Fibroblast of lung (primary cell): ENCODE measurements around the gene COX6B1. TPM values are rescaled to one million over a fixed set of nuclear protein-coding genes. Genes with fewer than 3 reads are reported as not detected.

Experiments used
- DNase-seq, 2 donors: peaks; one replicate each; pipeline versions ENCODE4 v3.0.0 to v3.0.0-alpha.2; 2010; ENCODE audit warnings: low read depth in 2 of 2
- H2AFZ ChIP-seq: 2 replicates; pipeline ENCODE4 v1.5.1; 2012; ENCODE audit warnings: low read length, control low read depth, inconsistent platforms
- H3K27ac ChIP-seq: 2 replicates; pipeline ENCODE4 v1.5.1; 2011; ENCODE audit warnings: low read length, control low read depth; ENCODE audit not compliant: insufficient read depth
- H3K27me3 ChIP-seq: 2 replicates; pipeline ENCODE4 v1.5.1; 2011; ENCODE audit warnings: mild to moderate bottlenecking, low read length; ENCODE audit not compliant: control insufficient read depth, insufficient read depth
- H3K36me3 ChIP-seq: 2 replicates; pipeline ENCODE4 v1.5.1; 2011; ENCODE audit warnings: low read length; ENCODE audit not compliant: control insufficient read depth, insufficient read depth
- H3K4me1 ChIP-seq: 2 replicates; pipeline ENCODE4 v1.5.1; 2011; ENCODE audit warnings: low read length; ENCODE audit not compliant: control insufficient read depth, insufficient read depth; ENCODE audit errors: extremely low read depth
- H3K4me2 ChIP-seq: 2 replicates; pipeline ENCODE4 v1.5.1; 2011; ENCODE audit warnings: low read length, control low read depth; ENCODE audit not compliant: insufficient read depth; ENCODE audit errors: extremely low read depth
- H3K4me3 ChIP-seq, 4 experiments: fragments of 200-600 bp in 1 of 4; sonication (generic) in 1 of 4; replicated peaks in 1 of 4; 2 replicates each; pipeline ENCODE4 v1.5.1; 2011 to 2016; ENCODE audit warnings: low read length in 4 of 4, low read depth in 3 of 4, mild to moderate bottlenecking in 3 of 4, control low read depth in 2 of 4, inconsistent platforms in 1 of 4, mixed read lengths in 1 of 4; ENCODE audit not compliant: insufficient read depth in 1 of 4; ENCODE audit errors: control extremely low read depth in 1 of 4
- H3K79me2 ChIP-seq: 2 replicates; pipeline ENCODE4 v1.5.1; 2012; ENCODE audit warnings: mild to moderate bottlenecking, low read length, inconsistent platforms; ENCODE audit not compliant: control insufficient read depth, insufficient read depth
- H3K9ac ChIP-seq: 2 replicates; pipeline ENCODE4 v1.5.1; 2011; ENCODE audit warnings: mild to moderate bottlenecking, low read length, control low read depth; ENCODE audit not compliant: insufficient read depth
- H3K9me3 ChIP-seq: 2 replicates; pipeline ENCODE4 v1.5.1; 2012; ENCODE audit warnings: low read depth, low read length; ENCODE audit not compliant: control insufficient read depth, insufficient read depth
- H4K20me1 ChIP-seq: 2 replicates; pipeline ENCODE4 v1.5.1; 2011; ENCODE audit warnings: low read length; ENCODE audit not compliant: control insufficient read depth, insufficient read depth; ENCODE audit errors: extremely low read depth
- EZH2 ChIP-seq: IDR thresholded peaks from 2 replicates; pipeline ENCODE4 v1.5.1; 2012; ENCODE audit warnings: low read length, control low read depth, mild to moderate bottlenecking; ENCODE audit errors: missing control alignments
- polyA plus RNA-seq, 2 donors: library from polyadenylated mRNA; depleted of rRNA in 1 of 2; stranded (reverse) in 1 of 2; unstranded in 1 of 2; fragments of >200 nt; gene quantifications; 2 replicates each; pipeline ENCODE4 v1.2.1, GENCODE V29; 2011 to 2012; ENCODE audit warnings: missing spikeins in 1 of 2
- total RNA-seq: library from RNA; depleted of rRNA; stranded (reverse); fragments of >200 nt; gene quantifications from 2 replicates; pipeline ENCODE4 v1.2.1, GENCODE V29; 2014
- TF ChIP-seq, protein P1 (sequence below), 2 donors: IDR thresholded peaks in 1 of 2; conservative IDR thresholded peaks in 1 of 2; 1 replicate in 1 of 2; 2 replicates in 1 of 2; pipeline ENCODE4 v1.5.1; 2011 to 2012; ENCODE audit warnings: low read length in 2 of 2, control low read depth in 1 of 2, inconsistent platforms in 1 of 2, low read depth in 1 of 2, mild to moderate bottlenecking in 1 of 2

COX6B1 gene
- total and polyA plus RNA-seq, 2 donors (not counting 1 experiment from before 2014, with no cell fraction given), result 279 to 382 TPM

DNA sequence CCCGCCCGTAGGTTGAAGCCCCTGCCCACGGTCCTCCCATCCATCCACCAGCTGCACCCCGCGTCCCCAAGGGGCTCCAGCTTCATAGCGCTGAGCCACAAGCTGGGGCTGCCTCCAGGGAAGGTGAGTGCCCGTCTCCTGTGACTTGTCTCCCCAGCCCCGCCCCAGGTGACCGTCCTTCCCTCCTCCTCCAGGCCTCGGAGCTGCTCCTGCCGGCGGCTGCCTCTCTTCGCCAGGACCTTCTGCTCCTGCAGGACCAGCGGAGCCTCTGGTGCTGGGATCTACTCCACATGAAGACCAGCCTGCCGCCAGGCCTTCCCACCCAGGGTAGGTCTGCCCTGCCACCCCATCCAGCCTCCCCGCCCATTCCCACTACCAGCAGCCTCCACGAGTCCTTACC, 28.1 kb upstream of the COX6B1 start:
- no peak for DNase-seq

DNA sequence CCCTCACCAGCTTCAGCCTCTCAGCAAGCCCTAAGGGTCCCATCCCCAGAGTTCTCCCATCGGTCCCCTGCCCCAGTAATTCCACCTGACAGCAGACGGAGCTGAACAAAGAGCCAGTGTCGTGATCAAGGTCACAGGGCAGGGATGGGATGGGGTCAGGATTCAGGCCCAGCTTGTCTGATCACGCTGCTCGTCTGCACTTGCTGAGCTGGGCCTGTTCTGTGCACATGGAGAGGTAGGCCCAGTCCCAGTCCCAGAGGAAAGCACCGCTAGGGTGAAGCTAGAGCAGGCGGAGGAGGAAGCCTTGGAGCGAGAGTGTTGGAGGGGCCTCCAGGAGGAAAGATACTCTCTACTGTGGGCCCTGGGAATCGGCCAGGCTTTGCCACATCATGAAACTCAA, 26.4 kb upstream of the COX6B1 start:
- no peaks in the 10 kb centered on the region for H3K27me3 ChIP-seq

More for the DNA sequence above, 28.1 kb upstream of the COX6B1 start:
- Histone ChIP-seq H3K79me2 (no peaks in the 10 kb centered on the region), H3K36me3 (peaks cover 4% of the 10 kb centered on the region), H3K4me3 (no peak overlapping the region), H3K27ac (no peak overlapping the region), H4K20me1 (no peaks in the 10 kb centered on the region), H3K9ac (no peak overlapping the region), H3K4me1 (no peaks in the 10 kb centered on the region), H3K27me3 (no peaks in the 10 kb centered on the region), H2AFZ (no peak overlapping the region), H3K9me3 (no peaks in the 10 kb centered on the region), H3K4me2 (no peak overlapping the region)
- no peak for TF ChIP-seq EZH2
- TF ChIP-seq, protein P1, sequence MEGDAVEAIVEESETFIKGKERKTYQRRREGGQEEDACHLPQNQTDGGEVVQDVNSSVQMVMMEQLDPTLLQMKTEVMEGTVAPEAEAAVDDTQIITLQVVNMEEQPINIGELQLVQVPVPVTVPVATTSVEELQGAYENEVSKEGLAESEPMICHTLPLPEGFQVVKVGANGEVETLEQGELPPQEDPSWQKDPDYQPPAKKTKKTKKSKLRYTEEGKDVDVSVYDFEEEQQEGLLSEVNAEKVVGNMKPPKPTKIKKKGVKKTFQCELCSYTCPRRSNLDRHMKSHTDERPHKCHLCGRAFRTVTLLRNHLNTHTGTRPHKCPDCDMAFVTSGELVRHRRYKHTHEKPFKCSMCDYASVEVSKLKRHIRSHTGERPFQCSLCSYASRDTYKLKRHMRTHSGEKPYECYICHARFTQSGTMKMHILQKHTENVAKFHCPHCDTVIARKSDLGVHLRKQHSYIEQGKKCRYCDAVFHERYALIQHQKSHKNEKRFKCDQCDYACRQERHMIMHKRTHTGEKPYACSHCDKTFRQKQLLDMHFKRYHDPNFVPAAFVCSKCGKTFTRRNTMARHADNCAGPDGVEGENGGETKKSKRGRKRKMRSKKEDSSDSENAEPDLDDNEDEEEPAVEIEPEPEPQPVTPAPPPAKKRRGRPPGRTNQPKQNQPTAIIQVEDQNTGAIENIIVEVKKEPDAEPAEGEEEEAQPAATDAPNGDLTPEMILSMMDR (conservative IDR thresholded peaks at IDR 0.05 in 1 of 2, IDR thresholded peaks at IDR 0.05 in 1 of 2; ENCODE audit: low read depth in 1 of 2, low read length in 2 of 2), result no peak

DNA sequence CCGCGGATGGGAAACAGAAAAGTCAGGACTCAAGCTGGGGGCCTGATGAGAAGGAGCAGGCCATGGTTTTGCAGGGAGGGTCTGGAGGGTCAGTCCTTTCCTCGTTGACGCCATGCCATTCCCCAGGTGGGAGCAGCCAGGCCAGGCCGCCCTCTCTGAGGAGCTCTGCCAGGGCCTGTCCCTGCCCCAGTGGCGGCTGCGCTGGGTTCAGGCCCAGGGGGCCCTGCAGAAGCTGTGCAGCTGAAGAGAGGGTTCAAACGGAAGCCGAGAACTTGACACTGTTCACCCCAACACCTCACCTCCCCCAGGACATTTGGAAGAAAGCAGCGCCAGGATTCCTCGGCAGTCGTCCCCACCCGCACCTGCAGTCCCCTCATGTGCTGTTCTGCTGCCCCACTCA, 25.4 kb upstream of the COX6B1 start:
- Histone ChIP-seq H3K4me3 (no peak overlapping the region), H3K79me2 (no peaks in the 10 kb centered on the region), H3K4me1 (no peaks in the 10 kb centered on the region), H3K4me2 (no peak overlapping the region), H3K27ac (no peak overlapping the region), H3K36me3 (peaks cover 4% of the 10 kb centered on the region), H4K20me1 (no peaks in the 10 kb centered on the region), H3K27me3 (no peaks in the 10 kb centered on the region), H3K9me3 (no peaks in the 10 kb centered on the region), H3K9ac (no peak overlapping the region), H2AFZ (no peak overlapping the region)
- no peak for DNase-seq
- no peak for TF ChIP-seq EZH2
- TF ChIP-seq, protein P1 (conservative IDR thresholded peaks at IDR 0.05 in 1 of 2, IDR thresholded peaks at IDR 0.05 in 1 of 2; ENCODE audit: low read depth in 1 of 2, low read length in 2 of 2), result no peak

More for the DNA sequence above, 26.4 kb upstream of the COX6B1 start:
- Histone ChIP-seq H2AFZ (no peak overlapping the region), H3K9me3 (no peaks in the 10 kb centered on the region), H3K4me3 (no peak overlapping the region), H3K9ac (no peak overlapping the region), H3K36me3 (peaks cover 4% of the 10 kb centered on the region), H3K27ac (no peak overlapping the region), H3K4me1 (no peaks in the 10 kb centered on the region), H3K4me2 (no peak overlapping the region), H3K79me2 (no peaks in the 10 kb centered on the region), H4K20me1 (no peaks in the 10 kb centered on the region)
- no peak for DNase-seq
- TF ChIP-seq, protein P1 (conservative IDR thresholded peaks at IDR 0.05 in 1 of 2, IDR thresholded peaks at IDR 0.05 in 1 of 2; ENCODE audit: low read depth in 1 of 2, low read length in 2 of 2), result no peak
- TF ChIP-seq EZH2, result no peak
